Measurements from ENCODE around the gene HDAC4. TPM values are rescaled to one million over a fixed set of nuclear protein-coding genes. Genes with fewer than 3 reads are reported as not detected.

The HDAC4 gene
- total and polyA plus RNA-seq, 2 donors (not counting 1 experiment from before 2014, with no cell fraction given), result 13.5 to 46.0 TPM

DNA sequence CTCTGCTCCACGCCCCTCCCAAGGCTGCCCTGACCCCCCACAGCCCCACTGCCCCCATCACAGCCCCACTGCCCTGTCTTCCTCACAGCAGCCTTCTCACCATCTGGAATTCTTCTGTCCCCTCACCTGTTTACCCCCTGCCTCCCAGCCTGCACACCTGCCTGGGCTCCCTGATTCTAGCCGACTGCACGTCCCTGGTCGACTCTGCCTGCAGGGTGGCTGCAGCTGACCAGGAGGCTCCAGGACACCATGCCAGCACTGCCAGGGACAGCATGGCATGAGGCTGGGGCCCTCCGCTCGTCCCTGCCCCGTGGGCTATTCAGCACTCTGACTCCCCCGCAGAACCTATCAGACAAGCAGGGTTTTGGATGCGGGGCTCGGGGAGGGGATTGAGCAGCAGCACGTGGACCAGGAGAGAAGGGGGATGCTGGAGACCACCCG is 254.1 kb downstream of the HDAC4 start:
- H3K4me3 Mint-ChIP-seq, result no peak overlapping the region
- peaks cover 4% of the 10 kb centered on the region for H3K9me3 Mint-ChIP-seq (ENCODE audit: insufficient read depth)
- peaks cover 0 to 11% of the 10 kb centered on the region in 2 experiments for H3K36me3 ChIP-seq (replicated peaks in 1 of 2; ENCODE audit: control extremely low read depth in 1 of 2, control insufficient read depth in 1 of 2, extremely low read depth in 1 of 2, insufficient read depth in 2 of 2, low read length in 1 of 2)
- H3K27ac ChIP-seq (ENCODE audit: low read length in 2 of 2), result no peak overlapping the region
- H3K4me2 ChIP-seq (replicated peaks; ENCODE audit: low read depth, low read length, poor library complexity, severe bottlenecking), result no peak overlapping the region
- H3K27me3 ChIP-seq (replicated peaks in 1 of 4; ENCODE audit: control extremely low read depth in 1 of 4, control insufficient read depth in 3 of 4, insufficient read depth in 4 of 4, low read length in 3 of 4), result no peaks in the 10 kb centered on the region
- peaks cover 6 to 13% of the 10 kb centered on the region in 2 donors for H3K4me1 ChIP-seq (ENCODE audit: control insufficient read depth in 2 of 2, insufficient read depth in 2 of 2, low read length in 2 of 2)
- POLR2A ChIA-PET, result no interaction called here
- WGBS (ENCODE audit: insufficient coverage), result 92% methylated on average over 12 of the region's 12 CpGs
- no peak overlapping the region for H2AFZ ChIP-seq (ENCODE audit: insufficient read depth, low read depth, low read length, poor library complexity, severe bottlenecking)
- ATAC-seq (ENCODE audit: low read depth) (no peak), DNase-seq (no peak)
- H4K20me1 ChIP-seq (ENCODE audit: control insufficient read depth, insufficient read depth, low read length, poor library complexity, severe bottlenecking), result no peaks in the 10 kb centered on the region
- H3K27ac Mint-ChIP-seq, result no peak overlapping the region
- no peaks in the 10 kb centered on the region for H3K79me2 ChIP-seq (ENCODE audit: control insufficient read depth, insufficient read depth, low read length)
- no peak overlapping the region for H3K4me3 ChIP-seq (ENCODE audit: control extremely low read depth in 1 of 5, extremely low read depth in 1 of 5, insufficient read depth in 1 of 5, low read depth in 2 of 5, low read length in 4 of 5)
- H3K9me3 ChIP-seq (ENCODE audit: control extremely low read depth in 1 of 3, control insufficient read depth in 2 of 3, insufficient read depth in 1 of 3, low read length in 2 of 3), result peaks cover 0 to 33% (median 18%) of the 10 kb centered on the region in 3 donors
- TF ChIP-seq, protein P1, sequence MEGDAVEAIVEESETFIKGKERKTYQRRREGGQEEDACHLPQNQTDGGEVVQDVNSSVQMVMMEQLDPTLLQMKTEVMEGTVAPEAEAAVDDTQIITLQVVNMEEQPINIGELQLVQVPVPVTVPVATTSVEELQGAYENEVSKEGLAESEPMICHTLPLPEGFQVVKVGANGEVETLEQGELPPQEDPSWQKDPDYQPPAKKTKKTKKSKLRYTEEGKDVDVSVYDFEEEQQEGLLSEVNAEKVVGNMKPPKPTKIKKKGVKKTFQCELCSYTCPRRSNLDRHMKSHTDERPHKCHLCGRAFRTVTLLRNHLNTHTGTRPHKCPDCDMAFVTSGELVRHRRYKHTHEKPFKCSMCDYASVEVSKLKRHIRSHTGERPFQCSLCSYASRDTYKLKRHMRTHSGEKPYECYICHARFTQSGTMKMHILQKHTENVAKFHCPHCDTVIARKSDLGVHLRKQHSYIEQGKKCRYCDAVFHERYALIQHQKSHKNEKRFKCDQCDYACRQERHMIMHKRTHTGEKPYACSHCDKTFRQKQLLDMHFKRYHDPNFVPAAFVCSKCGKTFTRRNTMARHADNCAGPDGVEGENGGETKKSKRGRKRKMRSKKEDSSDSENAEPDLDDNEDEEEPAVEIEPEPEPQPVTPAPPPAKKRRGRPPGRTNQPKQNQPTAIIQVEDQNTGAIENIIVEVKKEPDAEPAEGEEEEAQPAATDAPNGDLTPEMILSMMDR (IDR thresholded peaks at IDR 0.05), result no peak
- no peak for TF ChIP-seq EZH2 (IDR thresholded peaks at IDR 0.05; ENCODE audit: borderline replicate concordance, insufficient read depth, low read depth, low read length, poor library complexity, severe bottlenecking)
- CTCF ChIA-PET, result no interaction called here
- peaks cover 13% of the 10 kb centered on the region for H3K4me1 Mint-ChIP-seq
- H3K9ac ChIP-seq (ENCODE audit: low read length), result no peak overlapping the region
- intact Hi-C loops (cut with micrococcal nuclease), result no loop called here
- no peaks in the 10 kb centered on the region for H3K27me3 Mint-ChIP-seq

DNA sequence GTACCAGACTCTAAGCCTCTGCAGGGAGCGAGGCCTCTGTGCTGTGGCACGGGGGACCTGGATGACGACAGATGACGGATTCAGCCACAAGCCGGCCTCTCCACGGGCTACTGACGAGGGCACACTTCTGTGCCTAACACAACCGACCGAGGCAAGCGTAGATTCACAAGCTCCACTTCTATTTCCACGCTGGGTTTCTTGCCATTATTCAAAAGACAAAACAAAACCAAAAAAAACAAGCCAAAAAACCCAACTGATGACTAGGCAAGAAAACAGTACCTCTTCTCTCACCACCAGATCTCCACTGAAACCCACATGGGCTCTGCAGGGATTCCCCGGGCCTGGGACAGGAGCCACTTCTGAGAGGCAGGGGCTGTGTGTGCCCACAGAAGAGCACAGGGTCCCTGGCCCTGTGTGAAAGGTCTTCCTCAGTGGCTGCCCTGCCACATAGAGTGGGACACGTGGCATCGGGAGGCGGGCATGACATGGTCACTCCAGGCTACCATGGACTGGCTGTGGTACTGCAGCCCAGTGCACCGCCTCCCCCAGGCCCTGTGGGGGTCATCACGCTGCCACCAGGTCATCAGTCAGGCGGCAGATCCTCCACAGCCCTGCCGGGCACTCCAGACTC is 254.7 kb downstream of the HDAC4 start:
- Histone ChIP-seq H3K27ac (ENCODE audit: low read length in 2 of 2) (no peak overlapping the region), H3K27me3 (replicated peaks in 1 of 4; ENCODE audit: control extremely low read depth in 1 of 4, control insufficient read depth in 3 of 4, insufficient read depth in 4 of 4, low read length in 3 of 4) (no peaks in the 10 kb centered on the region), H3K4me1 (ENCODE audit: control insufficient read depth in 2 of 2, insufficient read depth in 2 of 2, low read length in 2 of 2) (peaks cover 3 to 7% of the 10 kb centered on the region in 2 donors), H3K79me2 (ENCODE audit: control insufficient read depth, insufficient read depth, low read length) (no peaks in the 10 kb centered on the region), H3K9ac (ENCODE audit: low read length) (no peak overlapping the region), H3K4me3 (ENCODE audit: control extremely low read depth in 1 of 5, extremely low read depth in 1 of 5, insufficient read depth in 1 of 5, low read depth in 2 of 5, low read length in 4 of 5) (no peak overlapping the region), H4K20me1 (ENCODE audit: control insufficient read depth, insufficient read depth, low read length, poor library complexity, severe bottlenecking) (no peaks in the 10 kb centered on the region), H3K4me2 (replicated peaks; ENCODE audit: low read depth, low read length, poor library complexity, severe bottlenecking) (no peak overlapping the region), H3K9me3 (ENCODE audit: control extremely low read depth in 1 of 3, control insufficient read depth in 2 of 3, insufficient read depth in 1 of 3, low read length in 2 of 3) (peaks cover 0 to 27% (median 15%) of the 10 kb centered on the region in 3 donors), H2AFZ (ENCODE audit: insufficient read depth, low read depth, low read length, poor library complexity, severe bottlenecking) (no peak overlapping the region), H3K36me3 (replicated peaks in 1 of 2; ENCODE audit: control extremely low read depth in 1 of 2, control insufficient read depth in 1 of 2, extremely low read depth in 1 of 2, insufficient read depth in 2 of 2, low read length in 1 of 2) (peaks cover 0 to 12% of the 10 kb centered on the region in 2 experiments)
- peaks cover 4% of the 10 kb centered on the region for H3K9me3 Mint-ChIP-seq (ENCODE audit: insufficient read depth)
- ChIA-PET POLR2A (no interaction called here), CTCF (interaction anchor here (3.8 kb wide), 1 partner anchor 846 kb away, joined by 9 read pairs; no protein-coding TSS in a partner anchor)
- H3K4me3 Mint-ChIP-seq, result no peak overlapping the region
- ATAC-seq (ENCODE audit: low read depth), result no peak
- H3K27me3 Mint-ChIP-seq, result no peaks in the 10 kb centered on the region
- WGBS (ENCODE audit: insufficient coverage), result 88% methylated on average over 19 of the region's 19 CpGs
- peaks cover 9% of the 10 kb centered on the region for H3K4me1 Mint-ChIP-seq
- intact Hi-C loops (cut with micrococcal nuclease), result no loop called here
- no peak for DNase-seq
- TF ChIP-seq EZH2 (IDR thresholded peaks at IDR 0.05; ENCODE audit: borderline replicate concordance, insufficient read depth, low read depth, low read length, poor library complexity, severe bottlenecking), result no peak
- TF ChIP-seq, protein P1 (IDR thresholded peaks at IDR 0.05), result no peak
- no peak overlapping the region for H3K27ac Mint-ChIP-seq
